Measurements from ENCODE around the gene LRP8. TPM values are rescaled to one million over a fixed set of nuclear protein-coding genes. Genes with fewer than 3 reads are reported as not detected.
A peak's percentile ranks its signal among the peaks of the same experiment; 100 is the strongest.

The LRP8 gene
- total and polyA plus RNA-seq, 12 donors, result 0.37 to 4.7 (median 2.2) TPM

GRCh38 chr1:53256511-53257453 is 71.1 kb downstream of the LRP8 start:
- Histone ChIP-seq H3K4me3 (no peak overlapping the region), H3K36me3 (peaks cover 0 to 31% (median 0%) of the 10 kb centered on the region in 9 donors), H3K9me3 (no peaks in the 10 kb centered on the region), H3K27ac (no peak overlapping the region), H3K4me1 (peaks cover 0 to 11% (median 0%) of the 10 kb centered on the region in 9 donors), H3K27me3 (no peaks in the 10 kb centered on the region)
- peak in 3 of 8 donors; percentile 34 to 51 (median 43) for ATAC-seq
- no peak for TF ChIP-seq CTCF (IDR thresholded peaks at IDR 0.05)
- intact Hi-C loops (cut with DNase I), result no loop called here
- DNase-seq, result no peak
- 62 to 66% methylated on average over 11 of the region's 11 CpGs for WGBS, 2 donors

- intact Hi-C loops (cut with DNase I), result no loop called here
- DNase-seq, result no peak
- peaks cover 0 to 30% (median 0%) of the 10 kb centered on the region in 9 donors for H3K36me3 ChIP-seq
- ATAC-seq, result no peak
- no peaks in the 10 kb centered on the region for H3K27me3 ChIP-seq
- H3K4me1 ChIP-seq, result peaks cover 0 to 11% (median 0%) of the 10 kb centered on the region in 9 donors
- H3K4me3 ChIP-seq, result no peak overlapping the region
- TF ChIP-seq CTCF (IDR thresholded peaks at IDR 0.05), result no peak
- no peaks in the 10 kb centered on the region for H3K9me3 ChIP-seq
- H3K27ac ChIP-seq, result no peak overlapping the region
- 98 to 100% methylated on average over 4 of the region's 4 CpGs for WGBS, 2 donors
These were observed 72.8 kb downstream of the LRP8 start for GRCh38 chr1:53255031-53255430.

- intact Hi-C loops (cut with DNase I), result no loop called here
- Histone ChIP-seq H3K4me3 (no peak overlapping the region), H3K36me3 (peaks cover 0 to 37% (median 0%) of the 10 kb centered on the region in 9 donors), H3K4me1 (peaks cover 0 to 11% (median 0%) of the 10 kb centered on the region in 9 donors), H3K27ac (no peak overlapping the region), H3K9me3 (no peaks in the 10 kb centered on the region), H3K27me3 (no peaks in the 10 kb centered on the region)
- DNase-seq (no peak), ATAC-seq (no peak)
- TF ChIP-seq CTCF (IDR thresholded peaks at IDR 0.05), result no peak
- 41 to 62% methylated on average over 4 of the region's 4 CpGs for WGBS, 2 donors
These were observed 73.7 kb downstream of the LRP8 start for GRCh38 chr1:53254011-53254640.

- DNase-seq (no peak), ATAC-seq (no peak)
- 80 to 82% methylated on average over 4 of the region's 4 CpGs for WGBS, 2 donors
- intact Hi-C loops (cut with DNase I), result no loop called here
- Histone ChIP-seq H3K27ac (no peak overlapping the region), H3K4me3 (no peak overlapping the region), H3K4me1 (no peaks in the 10 kb centered on the region), H3K9me3 (no peaks in the 10 kb centered on the region), H3K27me3 (no peaks in the 10 kb centered on the region), H3K36me3 (peaks cover 0 to 38% (median 0%) of the 10 kb centered on the region in 9 donors)
- TF ChIP-seq CTCF (IDR thresholded peaks at IDR 0.05), result no peak
These were observed 77.5 kb downstream of the LRP8 start for GRCh38 chr1:53250325-53250724.

All from heart right ventricle (tissue), 16 donors.